A673 (cell line): ENCODE data around the gene CTNS.

ENCODE experiments used
- CTCF ChIP-seq: fragments of 300-800, 200-600 bp; sonication (generic); conservative IDR thresholded peaks from 2 replicates; pipeline ENCODE4 v1.5.1; 2017; ENCODE audit warnings: low read depth, mild to moderate bottlenecking, antibody characterized with exemption, low read length, moderate library complexity, mixed read lengths
- EZH2 ChIP-seq: fragments of 200-600 bp; sonication (generic); IDR thresholded peaks from 2 replicates; pipeline ENCODE4 v1.6.1; 2017; ENCODE audit warnings: borderline replicate concordance, low read depth, mild to moderate bottlenecking, mixed read lengths, antibody characterized with exemption, low read length; ENCODE audit not compliant: poor library complexity, severe bottlenecking

- TF ChIP-seq CTCF: no peak
- no peak for TF ChIP-seq EZH2
Observed at GRCh38 chr17:3594051-3594800, 42.3 kb upstream of the CTNS start.
